Psoas muscle (tissue), 8 donors: ENCODE results near the gene RTTN. TPM values are rescaled to one million over a fixed set of nuclear protein-coding genes. Genes with fewer than 3 reads are reported as not detected.

Experiments
- ATAC-seq, 4 donors: fragments of 200-7000 bp; cut with Tn5 transposase; one replicate each; pipeline ENCODE4 v1.9.1; 2020; ENCODE audit warnings: moderate library complexity in 3 of 4, mild to moderate bottlenecking in 2 of 4
- DNase-seq, 2 donors: peaks; one replicate each; pipeline ENCODE4 v3.0.0-alpha.2; 2020
- H3K27ac ChIP-seq: fragments of 200-600 bp; one replicate; pipeline ENCODE4 v1.8.0; 2022
- H3K27me3 ChIP-seq, 3 donors: fragments of 200-600 bp in 1 of 3; one replicate each; pipeline versions ENCODE4 v1.6.1 to v1.8.0; 2013 to 2022; ENCODE audit warnings: low read length in 2 of 3, mild to moderate bottlenecking in 2 of 3, moderate library complexity in 1 of 3; ENCODE audit not compliant: insufficient read depth in 3 of 3
- H3K36me3 ChIP-seq, 2 donors: fragments of 200-600 bp in 1 of 2; one replicate each; pipeline versions ENCODE4 v1.6.1 to v1.8.0; 2013 to 2022; ENCODE audit warnings: low read depth in 1 of 2, mild to moderate bottlenecking in 1 of 2, moderate library complexity in 1 of 2; ENCODE audit not compliant: insufficient read depth in 1 of 2
- H3K4me1 ChIP-seq: fragments of 200-600 bp; one replicate; pipeline ENCODE4 v1.8.0; 2022
- H3K4me3 ChIP-seq: fragments of 200-600 bp; one replicate; pipeline ENCODE4 v1.8.0; 2022; ENCODE audit warnings: mild to moderate bottlenecking
- H3K9me3 ChIP-seq: fragments of 200-600 bp; one replicate; pipeline ENCODE4 v1.8.0; 2022
- WGBS, 3 donors: extraction: QIAGEN DNeasy Blood & Tissue Kit; methylation state at CpG; one replicate each; pipeline versions ENCODE4 v1.1.6 to v1.1.7; 2013; 5-methylcytosine and 5-hydroxymethylcytosine counted together
- intact Hi-C, 2 donors: fragments of 100-400 bp; cut with DNase I; formaldehyde crosslinking; loops; one replicate each; pipeline versions ENCODE4 v1.11.0 to v1.14.2; 2022
- polyA plus RNA-seq, 3 donors: library from polyadenylated mRNA; stranded (reverse); fragments of 200-250 nt; gene quantifications; one replicate each; pipeline ENCODE4 v1.2.3, GENCODE V29; 2013
- total RNA-seq, 4 donors: library from RNA; stranded (reverse); fragmentation: NEBNext Ultra II Directional in 2 of 4; extraction: Animal tissue kit (Norgen Biotek cat#: 25700) in 2 of 4; gene quantifications; one replicate each; pipeline versions ENCODE4 v1.2.1 to v1.2.4, GENCODE V29; 2021 to 2023
- TF ChIP-seq, protein P1 (sequence below): fragments of 200-600 bp; IDR thresholded peaks from one replicate; pipeline ENCODE4 v1.8.0; 2022; ENCODE audit warnings: antibody characterized with exemption
- donor health status: healthy with polysubstance abuse.
- donor health status: DM: no; HTN: no; CAD: no; lungs with moderate emphysema.
- donor health status: Bipolar disorder and iron deficiency.
- donor health status: healthy.
- donor health status: DM: yes; HTN: yes; CAD: no.
- donor health status: DM: no; HTN: no; CAD: no.
- donor health status: DM: no; HTN: no; CAD: no.
- donor health status: DM: yes; HTN: yes; CAD: no.

RTTN gene
- total and polyA plus RNA-seq, 7 donors, result 1.6 to 7.1 (median 3.9) TPM

GRCh38 chr18:70207181-70207580 is 1.7 kb upstream of the RTTN start:
- ATAC-seq (no peak), DNase-seq (no peak)
- no peaks in the 10 kb centered on the region for H3K9me3 ChIP-seq
- H3K4me1 ChIP-seq, result peaks cover 8% of the 10 kb centered on the region
- TF ChIP-seq, protein P1, sequence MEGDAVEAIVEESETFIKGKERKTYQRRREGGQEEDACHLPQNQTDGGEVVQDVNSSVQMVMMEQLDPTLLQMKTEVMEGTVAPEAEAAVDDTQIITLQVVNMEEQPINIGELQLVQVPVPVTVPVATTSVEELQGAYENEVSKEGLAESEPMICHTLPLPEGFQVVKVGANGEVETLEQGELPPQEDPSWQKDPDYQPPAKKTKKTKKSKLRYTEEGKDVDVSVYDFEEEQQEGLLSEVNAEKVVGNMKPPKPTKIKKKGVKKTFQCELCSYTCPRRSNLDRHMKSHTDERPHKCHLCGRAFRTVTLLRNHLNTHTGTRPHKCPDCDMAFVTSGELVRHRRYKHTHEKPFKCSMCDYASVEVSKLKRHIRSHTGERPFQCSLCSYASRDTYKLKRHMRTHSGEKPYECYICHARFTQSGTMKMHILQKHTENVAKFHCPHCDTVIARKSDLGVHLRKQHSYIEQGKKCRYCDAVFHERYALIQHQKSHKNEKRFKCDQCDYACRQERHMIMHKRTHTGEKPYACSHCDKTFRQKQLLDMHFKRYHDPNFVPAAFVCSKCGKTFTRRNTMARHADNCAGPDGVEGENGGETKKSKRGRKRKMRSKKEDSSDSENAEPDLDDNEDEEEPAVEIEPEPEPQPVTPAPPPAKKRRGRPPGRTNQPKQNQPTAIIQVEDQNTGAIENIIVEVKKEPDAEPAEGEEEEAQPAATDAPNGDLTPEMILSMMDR, result no peak
- H3K27ac ChIP-seq, result no peak overlapping the region
- 92 to 95% (median 94%) methylated on average over 4 of the region's 4 CpGs for WGBS, 3 donors
- no peak overlapping the region for H3K4me3 ChIP-seq
- H3K36me3 ChIP-seq, result peaks cover 2 to 18% of the 10 kb centered on the region in 2 donors
- H3K27me3 ChIP-seq, result no peaks in the 10 kb centered on the region
- intact Hi-C loops, result loop anchor here in 1 of 2 donors (5.0 kb wide), 1 partner anchor 80 kb away; the partner anchor contains the start of gene SOCS6

GRCh38 chr18:70200286-70200685 is 5.2 kb downstream of the RTTN start:
- H3K4me3 ChIP-seq, result no peak overlapping the region
- TF ChIP-seq, protein P1, result no peak
- no peak for DNase-seq
- no peaks in the 10 kb centered on the region for H3K9me3 ChIP-seq
- no peaks in the 10 kb centered on the region for H3K27me3 ChIP-seq
- peaks cover 4 to 81% of the 10 kb centered on the region in 2 donors for H3K36me3 ChIP-seq
- no peak for ATAC-seq
- H3K4me1 ChIP-seq, result peaks cover 8% of the 10 kb centered on the region
- 0 to 36% (median 0%) methylated on average over 1 of the region's 1 CpG for WGBS, 3 donors
- H3K27ac ChIP-seq, result no peak overlapping the region
- intact Hi-C loops, result no loop called here

GRCh38 chr18:70197844-70198243 is 7.6 kb downstream of the RTTN start:
- Histone ChIP-seq H3K27ac (no peak overlapping the region), H3K4me1 (no peaks in the 10 kb centered on the region), H3K9me3 (no peaks in the 10 kb centered on the region), H3K27me3 (no peaks in the 10 kb centered on the region), H3K4me3 (no peak overlapping the region), H3K36me3 (peaks cover 3 to 94% of the 10 kb centered on the region in 2 donors)
- no peak for ATAC-seq
- DNase-seq, result no peak
- TF ChIP-seq, protein P1, result no peak
- intact Hi-C loops, result loop anchor here (2.0 to 5.0 kb wide), 2 partner anchors 237 to 254 kb away; no protein-coding TSS in a partner anchor
- 54 to 64% (median 55%) methylated on average over 3 of the region's 3 CpGs for WGBS, 3 donors

- H3K36me3 ChIP-seq, result peaks cover 2 to 94% of the 10 kb centered on the region in 2 donors
- H3K27ac ChIP-seq, result no peak overlapping the region
- H3K4me3 ChIP-seq, result no peak overlapping the region
- DNase-seq (no peak), ATAC-seq (no peak)
- intact Hi-C loops, result loop anchor here (2.0 to 5.0 kb wide), 2 partner anchors 238 to 255 kb away; no protein-coding TSS in a partner anchor
- H3K27me3 ChIP-seq, result no peaks in the 10 kb centered on the region
- TF ChIP-seq, protein P1, result no peak
- 88 to 96% (median 93%) methylated on average over 6 of the region's 6 CpGs for WGBS, 3 donors
- no peaks in the 10 kb centered on the region for H3K4me1 ChIP-seq
- no peaks in the 10 kb centered on the region for H3K9me3 ChIP-seq
Observed at GRCh38 chr18:70197026-70197425, 8.5 kb downstream of the RTTN start.

DNA sequence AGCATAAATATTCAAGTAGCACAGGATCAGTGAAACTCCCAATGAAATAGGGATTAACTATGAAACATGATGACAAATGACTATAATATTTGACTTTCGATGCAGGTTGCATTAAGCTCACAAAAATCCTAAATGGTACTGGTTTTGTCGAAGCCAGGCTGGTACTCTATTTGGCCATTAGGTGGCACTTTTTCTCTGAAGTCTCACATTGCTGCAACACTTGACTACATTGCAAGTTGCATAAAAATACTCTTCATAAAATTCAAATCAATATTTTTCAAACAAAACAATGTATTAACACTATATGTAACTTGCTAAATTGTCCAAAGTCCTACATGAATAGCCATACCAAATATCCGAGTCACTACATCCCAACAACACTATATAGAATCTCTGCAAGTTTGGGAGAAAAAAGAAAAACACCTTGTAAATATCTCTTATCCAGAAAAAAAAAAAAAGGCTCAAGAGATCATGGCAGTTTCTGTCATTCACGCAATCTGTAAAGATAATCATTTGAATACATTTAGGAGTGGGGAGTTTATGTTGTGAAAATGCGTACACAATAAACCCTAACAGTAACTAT is 9.5 kb downstream of the RTTN start:
- 64 to 77% (median 75%) methylated on average over 5 of the region's 5 CpGs for WGBS, 3 donors
- Histone ChIP-seq H3K9me3 (no peaks in the 10 kb centered on the region), H3K27ac (no peak overlapping the region), H3K27me3 (no peaks in the 10 kb centered on the region), H3K4me3 (no peak overlapping the region), H3K4me1 (no peaks in the 10 kb centered on the region), H3K36me3 (peaks cover 2 to 97% of the 10 kb centered on the region in 2 donors)
- intact Hi-C loops, result loop anchor here (1.0 to 5.0 kb wide), 3 partner anchors 238 to 256 kb away; no protein-coding TSS in a partner anchor
- TF ChIP-seq, protein P1, result peak; percentile 84
- DNase-seq (no peak), ATAC-seq (peak in 3 of 4 donors; percentile 40 to 83 (median 63))
